SU-DHL-6 (cell line): ENCODE measurements around the gene CACNG1.

ENCODE experiments used
- H2AFZ ChIP-seq: fragments of 200-600 bp; sonication (generic); 2 replicates; pipeline ENCODE4 v1.6.1; 2014; ENCODE audit warnings: low read depth, mild to moderate bottlenecking, moderate library complexity, mixed read lengths, antibody characterized with exemption, low read length; ENCODE audit not compliant: severe bottlenecking
- H3F3A ChIP-seq: fragments of 200-600 bp; shearing (Covaris generic); 2 replicates; pipeline ENCODE4 v1.6.0; 2016; ENCODE audit warnings: antibody characterized with exemption, mild to moderate bottlenecking; ENCODE audit not compliant: insufficient read depth
- H3K27ac ChIP-seq: fragments of 200-600 bp; sonication (generic); 2 replicates; pipeline ENCODE4 v1.5.1; 2016; ENCODE audit warnings: low read depth, mild to moderate bottlenecking, low read length, moderate library complexity, mixed read lengths
- H3K27me3 ChIP-seq: fragments of 200-600 bp; sonication (generic), shearing (Covaris generic); 2 replicates; pipeline ENCODE4 v1.6.0; 2014; ENCODE audit warnings: mild to moderate bottlenecking, low read length
- H3K36me3 ChIP-seq: fragments of 200-600 bp; sonication (generic); 2 replicates; pipeline ENCODE4 v1.6.1; 2014; ENCODE audit warnings: mild to moderate bottlenecking, low read length, mixed read lengths
- H3K4me2 ChIP-seq: fragments of 300-600, 200-600 bp; shearing (Covaris generic), sonication (generic); 2 replicates; pipeline ENCODE4 v1.6.0; 2014; ENCODE audit warnings: low read length, low read depth, mild to moderate bottlenecking; ENCODE audit not compliant: poor library complexity, severe bottlenecking
- H3K4me3 ChIP-seq: fragments of 200-600 bp; sonication (generic); 2 replicates; pipeline ENCODE4 v1.5.1; 2014; ENCODE audit warnings: antibody characterized with exemption, low read length, mild to moderate bottlenecking, mixed read lengths; ENCODE audit not compliant: insufficient read depth, poor library complexity, severe bottlenecking
- H3K79me2 ChIP-seq: fragments of 200-600 bp; sonication (generic); 2 replicates; pipeline ENCODE4 v1.6.1; 2014; ENCODE audit warnings: mild to moderate bottlenecking, low read length, moderate library complexity; ENCODE audit not compliant: insufficient read depth
- H3K9ac ChIP-seq: fragments of 200-600 bp; sonication (generic); 2 replicates; pipeline ENCODE4 v1.7.0; 2014; ENCODE audit warnings: mild to moderate bottlenecking, low read length
- H3K9me2 ChIP-seq: fragments of 200-600 bp; sonication (generic); replicated peaks from 2 replicates; pipeline ENCODE4 v1.6.1; 2014; ENCODE audit warnings: low read length; ENCODE audit not compliant: insufficient read depth
- H3K9me3 ChIP-seq: fragments of 200-600 bp; sonication (generic); 2 replicates; pipeline ENCODE4 v1.6.1; 2014; ENCODE audit warnings: low read length, mixed read lengths; ENCODE audit not compliant: insufficient read depth
- H4K20me1 ChIP-seq: fragments of 200-600 bp; sonication (generic); 2 replicates; pipeline ENCODE4 v1.6.1; 2014; ENCODE audit warnings: low read depth, mild to moderate bottlenecking, antibody characterized with exemption, low read length, moderate library complexity, mixed read lengths
- CTCF ChIP-seq: fragments of 200-600 bp; sonication (generic); IDR thresholded peaks from one replicate; pipeline ENCODE4 v1.5.1; 2017; ENCODE audit warnings: antibody characterized with exemption, mild to moderate bottlenecking, low read length, moderate library complexity; ENCODE audit not compliant: insufficient read depth, poor library complexity, severe bottlenecking

The CACNG1 gene

GRCh38 chr17:67105213-67105612 is 60.9 kb downstream of the CACNG1 start:
- no peaks in the 10 kb centered on the region for H3K9me2 ChIP-seq
- no peak overlapping the region for H3K4me3 ChIP-seq
- H4K20me1 ChIP-seq: no peaks in the 10 kb centered on the region
- H3K27ac ChIP-seq: no peak overlapping the region
- H3K79me2 ChIP-seq: peaks cover 3% of the 10 kb centered on the region; the same call in 1 of the 2 replicates
- no peaks in the 10 kb centered on the region for H3F3A ChIP-seq
- no peaks in the 10 kb centered on the region for H3K27me3 ChIP-seq
- H3K9ac ChIP-seq: no peak overlapping the region
- H2AFZ ChIP-seq: no peak overlapping the region
- peaks cover 22% of the 10 kb centered on the region for H3K36me3 ChIP-seq
- H3K4me2 ChIP-seq: no peak overlapping the region
- no peaks in the 10 kb centered on the region for H3K9me3 ChIP-seq
- TF ChIP-seq CTCF: no peak
